CD8-positive, alpha-beta memory T cell (primary cell): Measurements from ENCODE around the gene ARL2. TPM values are rescaled to one million over a fixed set of nuclear protein-coding genes. Genes with fewer than 3 reads are reported as not detected.

Experiments
- CTCF ChIA-PET: fragments of 350-600 bp; sonication (Branson Sonifier 250); formaldehyde crosslinking; loops from one replicate; lab custom pipeline; 2021; ENCODE audit warnings: antibody characterized with exemption; lab: Charles Lee
- POLR2A ChIA-PET: fragments of 350-600 bp; sonication (Branson Sonifier 250); formaldehyde crosslinking; loops from one replicate; lab custom pipeline; 2021; ENCODE audit warnings: antibody characterized with exemption; lab: Charles Lee
- DNase-seq, 5 donors: peaks; one replicate each; pipeline versions ENCODE4 v3.0.0 to v3.0.0-alpha.2; 2020 to 2022; ENCODE audit warnings: mixed read lengths in 1 of 5
- H3K27ac ChIP-seq: one replicate; pipeline ENCODE4 v1.7.0; 2013; ENCODE audit warnings: low read depth, mild to moderate bottlenecking, low read length, moderate library complexity
- H3K27me3 ChIP-seq: 2 replicates; pipeline ENCODE4 v1.7.0; 2013; ENCODE audit warnings: low read length, mild to moderate bottlenecking; ENCODE audit not compliant: insufficient read depth, poor library complexity, severe bottlenecking
- H3K36me3 ChIP-seq: 2 replicates; pipeline ENCODE4 v1.7.0; 2013; ENCODE audit warnings: mild to moderate bottlenecking, low read length, moderate library complexity; ENCODE audit not compliant: insufficient read depth
- H3K4me1 ChIP-seq: 2 replicates; pipeline ENCODE4 v1.7.0; 2013; ENCODE audit warnings: mild to moderate bottlenecking, low read length, moderate library complexity; ENCODE audit not compliant: insufficient read depth
- H3K4me3 ChIP-seq: 2 replicates; pipeline ENCODE4 v1.7.0; 2013; ENCODE audit warnings: mild to moderate bottlenecking, low read length
- H3K9me3 ChIP-seq: 2 replicates; pipeline ENCODE4 v1.7.0; 2013; ENCODE audit warnings: mild to moderate bottlenecking, low read length
- H3K27ac Mint-ChIP-seq, 8 donors: one replicate each; pipeline ENCODE4 v1.8.0; 2020 to 2021; ENCODE audit warnings: mixed read lengths in 8 of 8, mild to moderate bottlenecking in 6 of 8, inconsistent platforms in 3 of 8, moderate library complexity in 3 of 8
- H3K27me3 Mint-ChIP-seq, 2 donors: one replicate each; pipeline ENCODE4 v1.8.0; 2020 to 2021; ENCODE audit warnings: mixed read lengths in 2 of 2, mild to moderate bottlenecking in 1 of 2, moderate library complexity in 1 of 2
- H3K36me3 Mint-ChIP-seq, 3 donors: one replicate each; pipeline ENCODE4 v1.8.0; 2020 to 2021; ENCODE audit warnings: mixed read lengths in 3 of 3, inconsistent platforms in 1 of 3, mild to moderate bottlenecking in 1 of 3
- H3K4me1 Mint-ChIP-seq, 3 donors: one replicate each; pipeline ENCODE4 v1.8.0; 2020 to 2021; ENCODE audit warnings: mixed read lengths in 3 of 3, inconsistent platforms in 1 of 3, mild to moderate bottlenecking in 1 of 3
- H3K4me3 Mint-ChIP-seq, 7 donors: one replicate each; pipeline ENCODE4 v1.8.0; 2020 to 2021; ENCODE audit warnings: mixed read lengths in 7 of 7, mild to moderate bottlenecking in 6 of 7, moderate library complexity in 4 of 7, inconsistent platforms in 2 of 7
- H3K9me3 Mint-ChIP-seq, 5 donors: one replicate each; pipeline ENCODE4 v1.8.0; 2020 to 2022; ENCODE audit warnings: mixed read lengths in 5 of 5, mild to moderate bottlenecking in 3 of 5, moderate library complexity in 2 of 5, inconsistent platforms in 1 of 5
- polyA plus RNA-seq: library from polyadenylated mRNA; unstranded; fragments of 300-500 nt; fragmentation: Illumina TruSeq; gene quantifications from one replicate; pipeline ENCODE4 v1.2.3, GENCODE V29; 2021
- total RNA-seq, 2 experiments: library from RNA; stranded (reverse); gene quantifications; one replicate each; pipeline ENCODE4 v1.2.3, GENCODE V29; 2021

Gene ARL2
- total and polyA plus RNA-seq, 3 experiments from 2014 or later = 99.7 to 125 (median 125) TPM

DNA sequence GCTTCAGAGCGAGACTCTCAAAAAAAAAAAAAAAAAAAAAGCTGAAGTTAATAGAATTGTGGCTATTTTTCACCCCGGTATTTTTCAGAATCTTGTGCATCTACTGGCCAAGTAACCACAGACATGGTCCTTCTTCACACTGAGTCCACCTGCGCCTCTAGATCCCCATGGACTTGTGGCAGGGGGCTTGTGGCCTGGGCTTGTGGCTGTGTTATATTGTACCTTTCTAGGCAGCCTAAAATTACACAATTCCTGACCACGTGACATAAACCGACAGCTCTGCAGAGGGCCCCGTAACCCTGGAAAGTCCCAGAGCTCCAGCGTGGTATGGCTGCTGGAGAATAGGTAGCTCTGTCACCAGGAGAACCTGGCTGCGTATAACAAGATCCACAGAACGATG is 55.3 kb downstream of the ARL2 start:
- H3K36me3 ChIP-seq = no peaks in the 10 kb centered on the region
- H3K9me3 ChIP-seq = no peaks in the 10 kb centered on the region
- Mint-ChIP-seq H3K4me3 (no peak overlapping the region), H3K27me3 (no peaks in the 10 kb centered on the region), H3K27ac (no peak overlapping the region), H3K4me1 (no peaks in the 10 kb centered on the region), H3K9me3 (no peaks in the 10 kb centered on the region), H3K36me3 (no peaks in the 10 kb centered on the region)
- CTCF ChIA-PET = no interaction called here
- H3K27me3 ChIP-seq = no peaks in the 10 kb centered on the region
- H3K27ac ChIP-seq = no peak overlapping the region
- no peak overlapping the region for H3K4me3 ChIP-seq
- no peak for DNase-seq
- POLR2A ChIA-PET = no interaction called here
- H3K4me1 ChIP-seq = no peaks in the 10 kb centered on the region

Other genes starting within 250 kb of the ARL2 start
- gene SF1, start 235.6 kb upstream of the ARL2 start, total RNA-seq = 100 to 1,000 TPM; 403 to 423 TPM
- 176 TPM for gene SF1, start 235.6 kb upstream of the ARL2 start, polyA plus RNA-seq
- 10 to 100 TPM; 54.8 to 55.3 TPM for gene MAP4K2, start 210.9 kb upstream of the ARL2 start, total RNA-seq
- 39.0 TPM for gene MAP4K2, start 210.9 kb upstream of the ARL2 start, polyA plus RNA-seq
- gene MEN1, start 203.6 kb upstream of the ARL2 start, total RNA-seq = 10 to 100 TPM; 45.8 to 47.7 TPM
- gene MEN1, start 203.6 kb upstream of the ARL2 start, polyA plus RNA-seq = 45.0 TPM
- gene CDC42BPG, start 169.5 kb upstream of the ARL2 start, total RNA-seq = 1 to 10 TPM in 1 of 2 experiments, under 1 TPM in 1; 0.66 to 2.3 TPM
- 0.52 TPM for gene CDC42BPG, start 169.5 kb upstream of the ARL2 start, polyA plus RNA-seq
- gene EHD1, start 135.5 kb upstream of the ARL2 start, total RNA-seq = 100 to 1,000 TPM; 102 to 110 TPM
- 258 TPM for gene EHD1, start 135.5 kb upstream of the ARL2 start, polyA plus RNA-seq
- gene ATG2A, start 97.0 kb upstream of the ARL2 start, total RNA-seq = 10 to 100 TPM; 25.7 to 27.0 TPM
- gene ATG2A, start 97.0 kb upstream of the ARL2 start, polyA plus RNA-seq = 7.6 TPM
- gene PPP2R5B, start 89.5 kb upstream of the ARL2 start, total RNA-seq = 10 to 100 TPM; 11.2 to 11.7 TPM
- 7.8 TPM for gene PPP2R5B, start 89.5 kb upstream of the ARL2 start, polyA plus RNA-seq
- gene GPHA2, start 78.3 kb upstream of the ARL2 start, total RNA-seq = not detected
- gene GPHA2, start 78.3 kb upstream of the ARL2 start, polyA plus RNA-seq = not detected
- not detected for gene MAJIN, start 42.1 kb upstream of the ARL2 start, total RNA-seq
- gene MAJIN, start 42.1 kb upstream of the ARL2 start, polyA plus RNA-seq = not detected
- gene BATF2, start 17.2 kb upstream of the ARL2 start, total RNA-seq = under 1 TPM in 1 of 2 experiments, not detected in 1; 0.11 TPM
- not detected for gene BATF2, start 17.2 kb upstream of the ARL2 start, polyA plus RNA-seq
- 10 to 100 TPM; 18.3 to 21.6 TPM for gene SNX15, start 13.3 kb downstream of the ARL2 start, total RNA-seq
- gene SNX15, start 13.3 kb downstream of the ARL2 start, polyA plus RNA-seq = 16.4 TPM
- 10 to 100 TPM; 24.8 to 27.1 TPM for gene SAC3D1, start 27.1 kb downstream of the ARL2 start, total RNA-seq
- gene SAC3D1, start 27.1 kb downstream of the ARL2 start, polyA plus RNA-seq = 12.0 TPM
- 10 to 100 TPM; 10.8 to 13.3 TPM for gene NAALADL1, start 44.4 kb downstream of the ARL2 start, total RNA-seq
- gene NAALADL1, start 44.4 kb downstream of the ARL2 start, polyA plus RNA-seq = 17.0 TPM
- 10 to 100 TPM; 94.9 to 98.8 TPM for gene CDCA5, start 69.9 kb downstream of the ARL2 start, total RNA-seq
- gene CDCA5, start 69.9 kb downstream of the ARL2 start, polyA plus RNA-seq = 0.54 TPM
- gene ZFPL1, start 70.1 kb downstream of the ARL2 start, total RNA-seq = 10 to 100 TPM; 30.8 to 33.5 TPM
- 24.4 TPM for gene ZFPL1, start 70.1 kb downstream of the ARL2 start, polyA plus RNA-seq
- 100 to 1,000 TPM; 120 to 131 TPM for gene VPS51, start 82.1 kb downstream of the ARL2 start, total RNA-seq
- 99.1 TPM for gene VPS51, start 82.1 kb downstream of the ARL2 start, polyA plus RNA-seq
- gene TM7SF2, start 97.7 kb downstream of the ARL2 start, total RNA-seq = 10 to 100 TPM; 17.8 to 17.9 TPM
- 11.1 TPM for gene TM7SF2, start 97.7 kb downstream of the ARL2 start, polyA plus RNA-seq
- gene ZNHIT2, start 103.5 kb downstream of the ARL2 start, total RNA-seq = 10 to 100 TPM; 15.2 to 20.1 TPM
- 19.8 TPM for gene ZNHIT2, start 103.5 kb downstream of the ARL2 start, polyA plus RNA-seq
- gene FAU, start 108.0 kb downstream of the ARL2 start, total RNA-seq = 1,000 to 10,000 TPM; 1,054 to 1,073 TPM
- 904 TPM for gene FAU, start 108.0 kb downstream of the ARL2 start, polyA plus RNA-seq
- 100 to 1,000 TPM; 117 to 118 TPM for gene MRPL49, start 108.2 kb downstream of the ARL2 start, total RNA-seq
- 81.5 TPM for gene MRPL49, start 108.2 kb downstream of the ARL2 start, polyA plus RNA-seq
- 10 to 100 TPM; 35.1 to 39.7 TPM for gene SYVN1, start 120.4 kb downstream of the ARL2 start, total RNA-seq
- 19.6 TPM for gene SYVN1, start 120.4 kb downstream of the ARL2 start, polyA plus RNA-seq
- not detected for gene SPDYC, start 156.1 kb downstream of the ARL2 start, total RNA-seq
- not detected for gene SPDYC, start 156.1 kb downstream of the ARL2 start, polyA plus RNA-seq
- 10 to 100 TPM; 88.2 to 92.0 TPM for gene CAPN1, start 167.8 kb downstream of the ARL2 start, total RNA-seq
- gene CAPN1, start 167.8 kb downstream of the ARL2 start, polyA plus RNA-seq = 110 TPM
- gene POLA2, start 247.8 kb downstream of the ARL2 start, total RNA-seq = 10 to 100 TPM; 75.6 to 78.8 TPM
- 11.0 TPM for gene POLA2, start 247.8 kb downstream of the ARL2 start, polyA plus RNA-seq